Hippocampal formation (tissue), 2 donors: Measurements from ENCODE around the gene S100A2.
A peak's percentile ranks its signal among the peaks of the same experiment; 100 is the strongest.

Experiments
- DNase-seq, 2 donors: peaks; one replicate each; lab custom pipeline; 2025; lab: John Stamatoyannopoulos, UW

Gene S100A2

GRCh38 chr1:153545067-153546055, 20.3 kb downstream of the S100A2 start, which contains the start of gene S100A4:
S100A4 (minus strand) TSS chr1:153545806; CDS start chr1:153544794, 1,012 bp downstream.
- DNase-seq, result peak in 1 of 2 donors; percentile 71

- DNase-seq, result no peak
Observed at GRCh38 chr1:153544453-153545066, 21.1 kb downstream of the S100A2 start.

GRCh38 chr1:153543736-153544135, 21.9 kb downstream of the S100A2 start:
- DNase-seq, result no peak

GRCh38 chr1:153542956-153543711, 22.5 kb downstream of the S100A2 start:
- DNase-seq, result no peak

- no peak for DNase-seq
Observed at GRCh38 chr1:153541641-153542590, 23.7 kb downstream of the S100A2 start.

GRCh38 chr1:153540394-153541361, 25.0 kb downstream of the S100A2 start, which contains the start of gene S100A5:
S100A5 (minus strand) TSS chr1:153540934; CDS start chr1:153540191, 743 bp downstream.
- no peak for DNase-seq

GRCh38 chr1:153539395-153540093, 26.1 kb downstream of the S100A2 start:
- no peak for DNase-seq

GRCh38 chr1:153538315-153538821, 27.3 kb downstream of the S100A2 start:
- no peak for DNase-seq

GRCh38 chr1:153537376-153537730, 28.3 kb downstream of the S100A2 start:
- no peak for DNase-seq

- no peak for DNase-seq
Observed at GRCh38 chr1:153536671-153537375, 28.8 kb downstream of the S100A2 start.

- DNase-seq, result peak in 1 of 2 donors; percentile 51
Observed at GRCh38 chr1:153536012-153536670, 29.5 kb downstream of the S100A2 start.

- no peak for DNase-seq
Observed at GRCh38 chr1:153535242-153536011, 30.2 kb downstream of the S100A2 start, which contains the start of gene S100A6. S100A6 (minus strand) TSS chr1:153535991; CDS start chr1:153535339, 652 bp downstream.

GRCh38 chr1:153534925-153535241, 30.8 kb downstream of the S100A2 start:
- no peak for DNase-seq

GRCh38 chr1:153534226-153534924, 31.3 kb downstream of the S100A2 start:
- DNase-seq, result no peak

- no peak for DNase-seq
Observed at GRCh38 chr1:153533689-153534201, 31.9 kb downstream of the S100A2 start.
